GM21526 (cell line): ENCODE data around the gene XK.
A peak's percentile ranks its signal among the peaks of the same experiment; 100 is the strongest.

ENCODE experiments used
- ATAC-seq: cut with Tn5 transposase; IDR thresholded peaks from one replicate; pipeline ENCODE4 v1.9.1; 2021; ENCODE audit warnings: moderate library complexity; ENCODE audit not compliant: unreplicated experiment, low FRiP score

The XK gene

DNA sequence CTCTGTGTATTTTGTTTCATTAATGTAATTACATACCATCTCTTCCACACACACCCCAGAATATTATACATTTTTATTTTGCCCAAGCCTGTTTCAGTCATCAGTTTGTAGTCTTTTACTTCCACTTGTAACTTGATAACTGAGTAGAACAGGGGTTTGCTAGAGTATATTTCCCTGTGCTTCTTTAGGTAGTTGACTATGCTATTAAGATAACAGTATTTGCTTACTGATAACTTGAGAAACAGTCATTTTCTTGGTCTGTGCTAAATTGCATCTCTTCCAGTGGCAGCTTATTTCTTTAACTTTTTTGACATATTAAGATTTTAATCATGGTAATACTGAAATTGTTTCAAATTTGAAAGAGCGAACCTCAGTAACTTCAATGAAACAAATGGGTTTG is 7.0 kb upstream of the XK start:
- no peak for ATAC-seq

DNA sequence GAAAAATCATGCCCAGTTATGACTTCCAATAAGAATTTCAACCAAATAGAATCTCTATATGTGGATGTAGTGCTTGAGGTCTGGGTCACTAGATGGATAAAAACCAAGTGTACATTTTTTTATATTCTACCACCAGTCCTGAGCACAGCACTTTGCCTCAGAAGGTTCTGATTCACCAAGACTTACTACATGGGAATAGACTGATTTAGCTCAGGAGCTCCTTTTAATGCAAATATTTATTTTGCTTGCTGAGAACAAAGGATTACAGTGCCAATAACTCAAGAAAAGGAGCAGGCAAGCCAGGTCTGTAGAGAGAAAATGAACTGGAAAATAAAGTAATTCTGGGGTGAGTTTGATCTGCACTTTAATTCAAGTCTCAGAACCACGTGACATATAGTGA is 6.4 kb upstream of the XK start:
- no peak for ATAC-seq

DNA sequence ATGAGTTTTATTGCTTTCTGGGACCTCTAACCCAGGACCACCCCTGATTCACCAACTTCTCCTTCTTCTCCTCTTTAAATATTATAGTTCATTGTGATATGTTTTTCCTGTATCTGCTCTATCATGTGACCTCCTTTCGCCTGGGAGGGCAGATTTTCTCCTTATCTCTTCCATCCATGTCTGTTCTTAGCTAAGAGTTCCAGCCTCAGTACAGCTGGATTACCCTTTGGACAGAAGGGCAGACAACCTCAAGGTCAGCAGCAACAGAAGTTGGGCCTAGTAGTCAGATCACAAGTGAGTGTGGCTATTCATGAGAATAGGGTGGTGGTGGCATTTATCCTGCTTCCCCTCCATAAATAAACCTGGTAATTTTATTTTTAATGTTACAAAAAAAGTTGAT is 5.7 kb upstream of the XK start:
- ATAC-seq = no peak

DNA sequence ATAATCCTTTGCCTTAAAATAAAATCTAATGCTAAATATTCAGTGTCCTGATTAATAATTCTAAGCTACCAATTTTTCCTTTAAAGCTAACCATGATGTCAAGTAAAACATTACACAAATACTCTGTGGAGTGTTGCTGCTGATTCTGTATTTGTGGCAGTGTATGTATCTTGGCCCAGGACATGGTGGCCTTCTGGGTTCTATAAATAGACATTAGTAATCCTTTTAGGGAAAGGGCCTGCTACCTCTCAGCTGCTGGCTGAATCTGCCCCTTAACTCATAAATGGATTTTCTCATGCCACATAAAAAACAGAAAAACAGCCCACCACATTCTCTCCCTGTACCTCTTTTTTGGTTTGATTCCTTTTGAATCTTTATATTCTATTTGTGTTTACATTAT is 1.2 kb upstream of the XK start:
- no peak for ATAC-seq

DNA sequence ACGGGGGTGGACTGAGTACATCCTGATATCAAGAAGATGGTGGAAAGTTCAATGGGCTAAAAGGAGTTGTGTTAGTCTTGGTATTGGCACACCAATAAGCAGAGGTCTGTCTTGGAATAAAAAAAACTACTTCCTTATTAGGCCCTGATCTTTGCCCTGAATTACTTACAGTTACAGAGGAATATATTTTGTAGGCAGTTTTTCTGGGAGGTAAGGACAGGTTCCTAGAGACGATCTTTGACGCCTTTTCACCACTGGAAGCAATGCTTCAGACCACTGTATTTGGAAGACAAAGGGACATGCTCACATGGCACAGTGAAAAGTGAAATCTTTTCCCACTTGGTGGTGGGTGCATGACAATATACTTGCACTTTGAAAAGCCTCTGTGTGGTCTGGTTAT is 618 bp upstream of the XK start:
- ATAC-seq = no peak

DNA sequence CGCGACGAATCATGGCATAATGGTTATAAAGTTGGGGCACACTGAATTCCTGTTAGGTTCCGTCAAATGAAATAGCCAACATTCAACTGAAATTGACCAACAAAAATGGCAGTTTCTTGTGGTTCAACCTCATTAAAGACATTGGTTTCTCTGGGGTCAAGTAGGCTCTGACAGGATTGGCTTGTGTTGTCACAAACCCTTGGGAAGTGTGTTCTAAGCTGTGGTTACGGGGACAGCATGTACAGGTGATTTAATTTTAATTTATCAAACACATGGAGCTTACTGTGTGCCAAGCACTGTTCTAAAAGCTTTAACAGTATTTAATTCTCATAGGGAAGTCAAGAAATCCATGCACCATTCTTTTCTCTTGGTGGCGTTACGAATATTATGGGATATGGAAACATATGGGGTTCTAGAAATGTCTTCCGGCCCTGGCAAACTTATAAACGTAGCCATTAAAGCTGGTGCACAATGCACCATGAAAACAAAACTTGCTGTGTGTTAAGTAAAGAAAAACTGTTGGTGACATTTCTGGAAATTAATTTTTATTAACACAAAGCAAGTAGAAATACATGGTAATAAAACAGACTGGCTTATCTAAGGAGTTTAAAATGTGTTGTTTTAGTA is 891 bp downstream of the XK start:
- ATAC-seq = no peak

DNA sequence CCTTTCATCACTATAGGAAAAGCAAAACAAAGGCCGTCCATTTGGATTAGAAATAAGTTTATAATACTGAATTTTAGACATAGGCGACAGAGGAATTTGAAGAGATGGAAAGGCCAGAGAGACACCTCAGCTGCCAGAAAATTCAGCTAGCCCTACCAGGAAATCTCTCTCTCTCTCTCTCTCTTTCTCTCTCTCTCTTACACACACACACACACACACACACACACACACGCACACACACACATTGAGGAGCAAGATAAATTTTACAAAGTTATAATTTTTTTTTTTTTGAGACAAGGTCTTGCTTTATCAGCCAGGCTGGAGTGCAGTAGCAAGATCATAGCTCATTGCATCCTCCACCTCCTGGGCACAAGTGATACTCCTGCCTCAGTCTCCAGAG is 1.4 kb downstream of the XK start:
- ATAC-seq = no peak

DNA sequence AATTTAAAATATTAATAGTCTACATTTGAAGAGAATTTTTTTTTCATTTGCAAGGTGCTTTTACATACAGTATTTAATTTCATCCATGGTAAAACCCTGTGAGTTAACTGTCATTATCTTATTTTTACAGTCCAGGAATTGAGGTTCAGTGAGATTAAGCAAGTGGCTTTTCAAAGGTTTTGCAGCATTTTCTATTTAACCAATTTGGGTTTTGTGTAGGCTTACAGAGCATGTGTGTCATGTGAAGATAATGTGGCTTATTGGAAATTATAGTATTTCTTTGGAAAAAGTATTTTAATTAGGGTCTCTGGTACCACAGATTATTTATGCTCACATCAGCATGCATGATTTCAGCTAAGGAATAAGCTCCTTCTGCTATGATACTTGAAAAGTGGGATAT is 4.5 kb downstream of the XK start:
- no peak for ATAC-seq

DNA sequence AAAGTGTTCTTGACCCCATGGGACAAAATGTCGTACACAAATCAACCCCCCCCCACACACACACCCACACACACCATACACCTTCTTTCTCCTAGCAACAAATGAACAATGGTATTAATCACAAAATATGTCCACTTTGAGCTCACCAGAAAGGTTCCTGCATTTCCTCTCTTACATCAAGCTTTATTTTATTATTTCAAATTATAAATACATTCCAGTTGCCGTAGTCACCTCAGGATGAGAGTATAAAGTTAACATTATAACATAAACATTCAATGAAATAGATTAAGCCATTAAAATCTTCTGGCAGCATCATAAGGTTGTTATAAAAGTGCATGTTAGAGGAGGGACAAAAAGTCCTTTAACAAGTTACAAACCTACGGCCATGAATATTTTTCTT is 7.3 kb downstream of the XK start:
- no peak for ATAC-seq

DNA sequence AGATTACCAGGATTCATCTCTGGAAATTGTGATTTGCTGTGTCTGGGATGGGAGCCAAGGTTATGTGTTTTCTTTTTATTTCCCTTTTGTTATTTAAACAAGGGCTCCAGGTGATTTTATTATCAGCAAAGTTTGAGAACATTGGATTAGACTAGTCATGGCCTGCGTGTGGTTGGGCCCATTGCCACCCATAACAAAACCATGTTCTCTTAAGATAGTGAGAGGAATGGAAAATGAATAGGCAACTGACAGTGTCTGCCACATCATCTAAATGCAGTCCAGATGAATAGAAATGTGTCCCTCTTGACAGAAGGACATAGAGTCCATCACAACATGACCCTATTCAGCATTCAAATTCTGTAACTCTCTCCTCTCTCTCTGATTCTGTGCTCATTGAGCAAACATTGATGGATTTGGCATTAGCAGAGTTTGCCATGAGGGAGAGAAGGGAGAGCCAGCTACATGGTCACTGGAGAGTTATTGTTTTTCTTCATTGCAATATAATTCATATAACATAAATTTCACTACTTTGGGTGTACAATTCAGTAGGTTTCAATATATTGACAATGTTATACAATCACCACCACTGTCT is 11.7 kb downstream of the XK start:
- ATAC-seq = no peak

DNA sequence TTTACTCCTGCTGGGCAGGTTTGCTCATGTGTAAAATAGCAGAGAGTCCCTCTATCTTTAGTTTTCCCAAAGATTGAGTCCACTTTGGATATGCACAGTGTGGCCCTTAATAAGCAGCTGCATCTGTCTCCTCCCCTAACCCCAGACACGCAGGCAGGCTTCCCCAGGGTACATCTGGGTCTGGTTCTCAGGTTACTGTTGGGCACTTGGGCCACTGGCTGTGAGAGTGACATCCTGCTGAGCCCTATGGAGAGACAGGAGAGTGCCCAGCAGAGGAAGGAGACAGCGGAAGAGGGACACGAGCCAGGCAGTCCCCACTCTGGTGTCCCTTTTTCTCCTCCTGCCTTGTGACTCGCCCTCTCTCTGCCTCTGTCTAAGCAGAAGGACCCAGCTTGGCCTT is 16.0 kb downstream of the XK start:
- no peak for ATAC-seq

DNA sequence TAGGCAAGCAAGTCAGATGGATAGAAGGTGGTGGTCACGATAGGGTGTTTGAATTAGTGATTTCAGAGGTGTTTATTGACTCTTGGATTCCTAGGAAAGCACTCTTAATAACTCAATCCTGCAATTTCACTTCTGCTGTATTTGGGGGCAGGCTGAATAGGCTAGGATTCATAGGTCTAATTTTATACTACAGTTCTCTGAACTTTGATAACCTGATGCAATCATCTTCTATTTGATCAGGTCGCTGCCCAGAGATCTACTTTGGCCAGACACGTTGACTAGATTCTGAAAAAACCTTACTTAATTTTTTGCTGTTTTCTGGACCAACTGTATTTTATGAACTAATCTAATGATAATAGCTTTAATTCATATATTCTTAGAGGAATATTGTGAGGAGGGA is 26.4 kb downstream of the XK start:
- ATAC-seq = no peak

DNA sequence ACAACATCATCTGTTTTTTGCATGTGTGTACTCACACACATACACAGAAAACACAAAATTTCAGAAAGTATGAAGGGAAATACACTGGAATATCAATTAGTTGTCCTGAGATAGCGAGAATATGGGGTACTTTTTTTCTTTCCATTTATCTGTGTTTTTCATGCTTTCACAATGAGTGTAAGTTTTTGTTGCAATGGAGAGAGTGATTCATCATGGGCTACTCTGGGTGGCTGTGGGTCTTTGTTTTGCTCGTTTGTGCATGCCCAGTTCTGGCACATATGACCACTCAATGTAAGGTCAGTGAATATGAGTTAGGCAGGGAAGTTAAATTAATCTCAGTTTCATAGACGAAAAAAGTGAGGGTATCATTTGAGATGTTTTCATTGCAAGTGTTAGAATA is 26.9 kb downstream of the XK start:
- ATAC-seq = no peak

DNA sequence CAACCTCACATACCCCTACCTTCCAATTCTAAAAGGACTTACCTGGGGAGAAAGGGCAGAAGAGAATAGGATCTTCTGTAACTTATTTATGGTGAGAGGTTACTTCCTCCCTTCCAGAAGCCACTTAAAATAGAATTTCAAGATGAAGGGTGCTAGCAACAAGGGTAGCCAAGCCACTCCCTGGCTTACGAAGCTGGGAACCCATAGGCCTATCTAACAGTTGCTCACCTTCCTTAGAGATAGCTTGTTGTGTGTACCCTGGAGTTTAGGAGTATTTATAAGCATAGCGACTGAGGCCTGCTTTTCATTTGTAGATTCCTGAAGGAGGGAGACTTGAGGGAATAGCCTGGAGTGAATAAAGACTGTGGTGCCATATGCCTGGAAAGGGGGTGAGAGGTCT is 28.9 kb downstream of the XK start:
- no peak for ATAC-seq

DNA sequence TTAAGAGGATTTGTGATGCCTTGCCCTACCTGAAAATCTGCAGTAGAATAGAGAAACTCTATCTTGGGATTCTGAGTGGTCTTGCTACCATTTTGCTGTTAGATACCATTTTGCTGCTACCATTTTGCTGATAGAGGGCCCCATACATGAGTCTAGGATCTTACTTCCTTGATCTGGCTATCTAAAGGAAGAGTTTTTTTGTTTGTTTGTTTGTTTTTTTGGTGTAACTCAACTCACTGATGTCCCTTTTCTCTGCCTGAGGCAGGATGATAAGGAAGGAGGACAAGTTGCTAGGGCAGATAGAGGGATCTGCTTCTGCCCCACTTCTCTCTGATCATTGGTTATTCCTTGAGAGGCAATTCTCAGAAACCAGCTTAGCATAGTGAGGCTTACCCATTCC is 31.0 kb downstream of the XK start:
- no peak for ATAC-seq

DNA sequence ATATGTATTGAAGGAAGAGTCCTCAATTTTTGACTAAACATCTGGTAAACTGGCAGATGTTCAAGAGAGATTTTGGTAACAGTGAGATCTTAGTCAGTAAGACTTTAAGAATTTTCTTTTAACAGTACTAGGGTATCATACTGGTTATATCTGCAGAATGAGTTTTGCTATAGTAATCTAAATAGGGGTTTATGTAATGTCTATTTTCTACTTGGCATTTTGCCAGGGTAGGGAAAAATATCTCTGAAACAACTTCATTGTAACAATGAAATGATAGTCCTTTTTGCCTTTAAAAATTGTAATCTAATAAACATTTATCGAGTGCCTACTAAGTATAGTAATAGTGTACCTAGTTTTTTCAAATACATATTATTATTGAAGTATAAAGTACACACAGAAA is 32.1 kb downstream of the XK start:
- no peak for ATAC-seq

DNA sequence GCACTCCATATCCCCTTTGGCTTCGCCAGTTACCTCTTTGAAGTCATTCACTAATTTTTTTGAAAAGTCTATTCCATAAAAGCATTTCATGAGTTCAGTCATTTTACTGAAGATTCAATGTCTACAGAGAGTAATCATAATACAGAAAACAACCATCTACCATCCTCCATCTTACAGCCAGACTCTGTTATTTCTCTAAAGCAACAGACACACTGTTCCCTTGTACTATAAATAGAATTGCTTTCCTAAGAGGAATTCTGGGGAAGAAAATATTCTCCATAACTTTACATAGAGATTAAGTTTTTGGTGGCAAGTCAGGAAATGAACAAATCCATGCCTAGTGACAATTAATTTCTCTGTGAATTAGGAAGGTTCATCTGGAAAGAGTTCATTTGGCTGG is 37.0 kb downstream of the XK start:
- no peak for ATAC-seq

DNA sequence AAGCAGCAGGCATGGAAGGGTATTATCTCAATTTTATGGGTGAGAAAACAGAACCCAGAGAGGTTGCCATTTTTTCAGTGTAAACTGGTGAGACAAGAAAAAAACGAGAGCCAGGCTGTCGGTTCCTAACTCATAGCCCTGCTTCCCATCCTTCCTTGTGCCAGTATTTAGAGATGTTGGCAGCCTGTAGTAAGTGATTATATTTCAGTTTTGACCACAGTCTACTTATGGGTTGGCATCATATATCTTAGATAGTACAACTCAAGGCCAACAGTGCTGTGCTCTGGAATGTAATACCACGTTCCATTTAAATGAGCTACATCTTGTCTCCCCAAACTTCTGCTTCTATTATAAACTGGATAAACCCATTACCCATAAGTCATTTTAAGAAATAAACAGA is 40.8 kb downstream of the XK start:
- ATAC-seq = no peak

DNA sequence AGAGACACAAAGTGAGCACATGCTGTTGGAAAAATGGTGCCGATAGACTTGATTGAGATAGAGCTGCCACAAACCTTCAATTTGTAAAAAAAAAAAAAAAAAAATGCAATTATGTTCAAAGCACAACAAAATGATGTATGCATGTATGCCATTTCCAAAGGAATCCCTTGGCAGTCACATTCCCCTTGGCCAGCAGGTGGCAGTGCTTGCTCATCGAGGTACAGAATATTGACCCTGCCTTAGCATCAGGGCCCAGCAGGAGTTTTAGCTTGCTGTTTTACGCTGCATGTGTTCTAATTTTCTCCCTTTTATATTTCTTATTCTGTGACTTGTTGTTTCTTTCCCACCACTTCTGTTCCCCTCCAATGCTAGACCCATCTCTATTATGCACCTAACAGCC is 59.8 kb downstream of the XK start:
- ATAC-seq = peak; percentile 59

DNA sequence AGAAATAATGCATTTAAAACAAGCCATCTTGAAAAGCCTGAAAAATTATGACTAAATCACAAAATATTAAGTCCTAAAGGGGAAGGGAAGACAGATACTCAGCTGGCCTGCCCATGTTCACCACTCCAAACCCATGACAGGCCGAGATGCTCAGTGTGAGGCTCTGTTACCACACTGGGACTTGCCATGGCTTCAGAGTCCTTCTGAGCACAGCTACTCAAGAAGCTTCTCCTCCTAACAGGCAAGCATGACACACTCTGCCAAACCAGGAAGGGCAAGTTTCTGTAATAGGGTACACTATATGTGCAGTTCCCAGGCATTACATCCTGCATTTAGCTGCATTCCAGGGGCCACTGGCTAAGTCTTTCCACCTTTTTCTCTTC is 60.2 kb downstream of the XK start:
- peak; percentile 41 for ATAC-seq

DNA sequence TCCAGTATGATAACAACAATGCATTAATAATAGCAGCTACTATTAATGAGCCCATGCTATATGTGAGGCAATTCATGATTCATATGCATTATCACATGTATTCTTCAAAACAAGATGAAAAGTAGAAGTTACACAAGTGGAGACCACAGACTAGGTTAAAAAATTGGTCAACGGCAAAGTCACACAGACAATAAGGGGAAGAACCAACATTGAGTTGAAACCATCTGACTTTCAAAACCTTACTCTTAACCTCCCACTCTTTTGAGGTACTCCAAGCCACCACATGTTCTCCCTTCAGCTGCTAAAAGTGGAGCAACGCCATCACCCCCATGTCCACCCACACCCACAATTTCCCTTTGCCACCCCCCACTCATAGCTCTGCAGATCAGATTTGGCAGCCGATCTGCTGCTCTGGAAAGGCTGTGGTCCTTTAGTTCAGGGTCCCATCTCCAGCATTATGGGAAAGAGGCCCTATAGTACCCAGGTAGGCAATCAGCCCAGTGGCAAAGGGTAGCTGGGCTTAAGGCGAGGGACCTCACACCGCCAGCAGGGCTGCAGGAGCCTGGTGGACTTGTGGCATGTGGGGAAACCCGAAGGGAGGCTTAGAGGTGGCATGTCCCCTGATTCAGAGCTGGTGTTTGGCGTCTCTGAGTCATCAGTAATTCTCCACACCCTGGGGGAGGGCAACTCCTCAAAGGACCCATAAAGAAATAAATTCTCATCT is 60.8 kb downstream of the XK start:
- peak; percentile 92 for ATAC-seq

DNA sequence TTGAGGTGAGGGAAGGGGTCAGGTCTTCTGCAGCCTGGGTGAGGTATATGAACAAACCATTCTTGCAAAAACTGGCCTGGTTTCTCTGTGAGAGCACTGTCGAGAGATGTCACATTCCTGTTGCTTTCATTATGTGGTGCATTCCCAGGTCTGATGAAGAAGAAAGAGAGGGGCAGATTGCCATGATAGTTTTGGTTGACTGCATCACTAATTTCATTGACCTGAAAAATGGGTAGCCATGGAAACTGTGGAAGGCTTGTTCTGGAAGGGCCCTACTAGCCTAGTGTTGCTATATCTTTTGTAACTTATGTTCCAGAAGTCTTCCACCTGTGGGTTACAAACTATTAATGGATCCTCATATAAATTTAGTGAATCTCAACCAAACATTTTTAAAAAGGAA is 61.4 kb downstream of the XK start:
- no peak for ATAC-seq
